GM23338 (cell line): ENCODE results near the gene NTMT1.

Experiments used
- CREB1 ChIP-seq: fragments of 250-450 bp; sonication (Bioruptor Pico); IDR thresholded peaks from 2 replicates; pipeline ENCODE4 v1.5.0; 2020; ENCODE audit warnings: low read depth, mild to moderate bottlenecking, moderate library complexity
- CTCF ChIP-seq, 2 experiments: fragments of 200-600 bp in 1 of 2; sonication (generic) in 1 of 2; conservative IDR thresholded peaks; 2 replicates each; pipeline versions ENCODE4 v1.5.1 to v1.6.1; 2016 to 2017; ENCODE audit warnings: antibody characterized with exemption in 2 of 2, low read depth in 2 of 2, mild to moderate bottlenecking in 2 of 2, moderate library complexity in 1 of 2

- TF ChIP-seq CTCF (conservative IDR thresholded peaks at IDR 0.05; ENCODE audit: low read depth in 2 of 2): no peak
- TF ChIP-seq CREB1 (CRISPR knock-in tag): no peak
Measured at GRCh38 chr9:129671065-129671464, 45.1 kb downstream of the NTMT1 start.
